IMR-90 (cell line): Measurements from ENCODE around the gene EPB41L4A. TPM values are rescaled to one million over a fixed set of nuclear protein-coding genes. Genes with fewer than 3 reads are reported as not detected.

Source experiments
- ATAC-seq: fragments of 200-7000 bp; cut with Tn5 transposase; 2 replicates; pipeline ENCODE4 v1.9.1; 2020; ENCODE audit warnings: low read depth, mild to moderate bottlenecking, moderate library complexity
- BruUV-seq: library from RNA; stranded (reverse); fragments of 400-500 nt; replicated peaks from 2 replicates; lab custom pipeline; 2021; lab: Mats Ljungman, UMichigan
- CTCF ChIA-PET: fragments of 300-600 bp; formaldehyde crosslinking; extraction: SDS; loops from one replicate; lab custom pipeline; 2021; ENCODE audit warnings: antibody characterized with exemption; lab: Yijun Ruan, JAX
- POLR2A ChIA-PET: fragments of 300-600 bp; sonication (Branson Sonifier 250); formaldehyde crosslinking; loops from one replicate; lab custom pipeline; 2022; ENCODE audit warnings: antibody characterized with exemption; ENCODE audit not compliant: unreplicated experiment; lab: Charles Lee
- DNase-seq: peaks from one replicate; pipeline ENCODE4 v3.0.0; 2013
- H2AFZ ChIP-seq: replicated peaks from 2 replicates; pipeline ENCODE3; 2013; ENCODE audit warnings: low read length, mild to moderate bottlenecking; ENCODE audit not compliant: poor library complexity
- H2AK5ac ChIP-seq: 2 replicates; pipeline ENCODE4 v1.6.1; 2013; ENCODE audit warnings: low read depth, low read length, inconsistent platforms
- H2AK9ac ChIP-seq: replicated peaks from 2 replicates; pipeline ENCODE3; 2013; ENCODE audit warnings: mild to moderate bottlenecking, low read depth, low read length, moderate library complexity; ENCODE audit not compliant: poor library complexity
- H2BK120ac ChIP-seq: 2 replicates; pipeline ENCODE4 v1.6.1; 2013; ENCODE audit warnings: low read depth, low read length, inconsistent platforms
- H2BK15ac ChIP-seq: 3 replicates; pipeline ENCODE4 v1.6.1; 2013; ENCODE audit warnings: low read depth, low read length, inconsistent platforms
- H2BK20ac ChIP-seq: 2 replicates; pipeline ENCODE4 v1.6.1; 2013; ENCODE audit warnings: low read depth, mild to moderate bottlenecking, inconsistent platforms, low read length, moderate library complexity
- H2BK5ac ChIP-seq: 2 replicates; pipeline ENCODE4 v1.6.1; 2013; ENCODE audit warnings: mild to moderate bottlenecking, low read depth, low read length, inconsistent platforms; ENCODE audit not compliant: poor library complexity, severe bottlenecking
- H3K14ac ChIP-seq: replicated peaks from 2 replicates; pipeline ENCODE4 v1.6.1; 2013; ENCODE audit warnings: low read depth, low read length, inconsistent platforms
- H3K18ac ChIP-seq: 2 replicates; pipeline ENCODE4 v1.6.1; 2013; ENCODE audit warnings: low read depth, low read length, control low read depth
- H3K23ac ChIP-seq: 2 replicates; pipeline ENCODE4 v1.6.1; 2013; ENCODE audit warnings: low read depth, low read length, inconsistent platforms
- H3K27ac ChIP-seq: 2 replicates; pipeline ENCODE4 v1.5.1; 2013; ENCODE audit warnings: mild to moderate bottlenecking, control low read depth, low read length; ENCODE audit not compliant: insufficient read depth
- H3K27me3 ChIP-seq: 2 replicates; pipeline ENCODE4 v1.6.1; 2013; ENCODE audit warnings: low read length; ENCODE audit not compliant: control insufficient read depth, insufficient read depth
- H3K36me3 ChIP-seq: 2 replicates; pipeline ENCODE4 v1.6.1; 2013; ENCODE audit warnings: low read length, mixed read lengths; ENCODE audit not compliant: control insufficient read depth, insufficient read depth
- H3K4ac ChIP-seq: 2 replicates; pipeline ENCODE4 v1.6.1; 2013; ENCODE audit warnings: low read depth, low read length, inconsistent platforms
- H3K4me1 ChIP-seq: 2 replicates; pipeline ENCODE4 v1.6.1; 2013; ENCODE audit warnings: low read length, mixed read lengths; ENCODE audit not compliant: control insufficient read depth, insufficient read depth
- H3K4me2 ChIP-seq: 2 replicates; pipeline ENCODE4 v1.6.1; 2013; ENCODE audit warnings: low read depth, mild to moderate bottlenecking, control low read depth, low read length, moderate library complexity
- H3K4me3 ChIP-seq: 2 replicates; pipeline ENCODE4 v1.5.1; 2013; ENCODE audit warnings: low read depth, mild to moderate bottlenecking, control low read depth, low read length, moderate library complexity; ENCODE audit not compliant: insufficient read depth
- H3K56ac ChIP-seq: 2 replicates; pipeline ENCODE4 v1.6.1; 2013; ENCODE audit warnings: low read length, inconsistent platforms; ENCODE audit not compliant: insufficient read depth; ENCODE audit errors: extremely low read depth
- H3K79me1 ChIP-seq, 2 experiments: 2 replicates each; pipeline ENCODE4 v1.6.1; 2013; ENCODE audit warnings: low read length in 2 of 2, inconsistent platforms in 1 of 2, low read depth in 1 of 2
- H3K9ac ChIP-seq: 2 replicates; pipeline ENCODE4 v1.6.1; 2013; ENCODE audit warnings: low read depth, low read length, control low read depth
- H3K9me1 ChIP-seq: 2 replicates; pipeline ENCODE4 v1.6.1; 2013; ENCODE audit warnings: low read length, inconsistent platforms; ENCODE audit not compliant: insufficient read depth
- H3K9me3 ChIP-seq: 2 replicates; pipeline ENCODE4 v1.6.1; 2013; ENCODE audit warnings: low read length; ENCODE audit not compliant: control insufficient read depth, insufficient read depth
- H4K20me1 ChIP-seq: 2 replicates; pipeline ENCODE4 v1.6.1; 2013; ENCODE audit warnings: low read length, inconsistent platforms; ENCODE audit not compliant: insufficient read depth
- H4K5ac ChIP-seq: 2 replicates; pipeline ENCODE4 v1.6.1; 2013; ENCODE audit warnings: mild to moderate bottlenecking, low read depth, low read length, control low read depth
- H4K8ac ChIP-seq, 2 experiments: 2 replicates each; pipeline ENCODE4 v1.6.1; 2013; ENCODE audit warnings: low read depth in 2 of 2, low read length in 2 of 2, control low read depth in 1 of 2, inconsistent platforms in 1 of 2
- H4K91ac ChIP-seq: 2 replicates; pipeline ENCODE4 v1.6.1; 2013; ENCODE audit warnings: low read depth, low read length, inconsistent platforms; ENCODE audit not compliant: insufficient read depth
- BHLHE40 ChIP-seq: fragments of 150-350 bp; IDR thresholded peaks from 2 replicates; pipeline ENCODE4 v1.6.1; 2016; ENCODE audit warnings: mild to moderate bottlenecking, low read depth, low read length
- CEBPB ChIP-seq: IDR thresholded peaks from 2 replicates; pipeline ENCODE4 v1.6.1; 2012; ENCODE audit warnings: low read depth, low read length, improper control_type of control experiment
- CHD1 ChIP-seq: IDR thresholded peaks from 2 replicates; pipeline ENCODE4 v1.6.1; 2012; ENCODE audit warnings: low read depth, low read length, improper control_type of control experiment
- CTCF ChIP-seq: conservative IDR thresholded peaks from 2 replicates; pipeline ENCODE4 v1.5.1; 2012; ENCODE audit warnings: mild to moderate bottlenecking, low read depth, low read length, improper control_type of control experiment
- MAFK ChIP-seq: IDR thresholded peaks from 2 replicates; pipeline ENCODE4 v1.6.1; 2012; ENCODE audit warnings: low read depth, low read length, improper control_type of control experiment
- POLR2A ChIP-seq: IDR thresholded peaks from 2 replicates; pipeline ENCODE4 v1.6.1; 2012; ENCODE audit warnings: mild to moderate bottlenecking, low read depth, low read length
- RAD21 ChIP-seq: IDR thresholded peaks from 2 replicates; pipeline ENCODE4 v1.6.1; 2012; ENCODE audit warnings: low read length, improper control_type of control experiment
- USF2 ChIP-seq: fragments of 150-350 bp; IDR thresholded peaks from 2 replicates; pipeline ENCODE4 v1.6.1; 2017; ENCODE audit warnings: mild to moderate bottlenecking, antibody characterized with exemption, low read length, low read depth
- WGBS, 2 experiments: methylation state at CpG; one replicate each; pipeline versions ENCODE4 v1.1.5 to v1.1.7; 2013; ENCODE audit warnings: missing lambda C conversion rate in 2 of 2; ENCODE audit not compliant: insufficient read length in 1 of 2; ENCODE audit errors: extremely low coverage in 2 of 2; 5-methylcytosine and 5-hydroxymethylcytosine counted together
- dilution Hi-C: fragments of 300-500 bp; cut with HindIII; formaldehyde crosslinking; loops from one replicate; pipeline ENCODE4 v1.14.3; 2018; ENCODE audit warnings: low sequenced_read_pairs; ENCODE audit not compliant: unreplicated experiment
- in situ Hi-C: fragments of 300-500 bp; cut with MboI; formaldehyde crosslinking; loops from 3 replicates; pipeline ENCODE4 v1.14.3; 2019; ENCODE audit warnings: low sequenced_read_pairs, inconsistent platforms, mixed read lengths
- intact Hi-C: fragments of 100-400 bp; cut with micrococcal nuclease; formaldehyde crosslinking; loops from 2 replicates; pipeline ENCODE4 v1.10.0; 2022
- polyA plus RNA-seq, 3 experiments: library from polyadenylated mRNA; depleted of rRNA; stranded (reverse); fragments of >200 nt; gene quantifications; 2 replicates each; pipeline ENCODE4 v1.2.3, GENCODE V29; 2012; ENCODE audit warnings: low replicate concordance in 1 of 3
- total RNA-seq: library from RNA; depleted of rRNA; stranded (reverse); fragments of >200 nt; gene quantifications from 2 replicates; pipeline ENCODE4 v1.2.3, GENCODE V29; 2012

The EPB41L4A gene
- total and polyA plus RNA-seq, 2 of the 4 experiments (the other 2 are of a cell fraction), result under 0.01 to 0.02 TPM

GRCh38 chr5:112349371-112349770, 69.7 kb downstream of the EPB41L4A start:
- Histone ChIP-seq H4K8ac (no peak overlapping the region), H4K20me1 (no peaks in the 10 kb centered on the region), H3K14ac (no peak overlapping the region), H3K4me2 (no peak overlapping the region), H2AK9ac (no peak overlapping the region), H2AK5ac (no peak overlapping the region), H3K9me1 (no peaks in the 10 kb centered on the region), H2BK120ac (no peak overlapping the region), H3K9me3 (no peaks in the 10 kb centered on the region), H3K4me3 (no peak overlapping the region), H3K23ac (no peak overlapping the region), H3K27ac (no peak overlapping the region), H3K27me3 (no peaks in the 10 kb centered on the region), H4K91ac (no peak overlapping the region), H3K9ac (no peak overlapping the region), H3K36me3 (no peaks in the 10 kb centered on the region), H3K4me1 (no peaks in the 10 kb centered on the region), H4K5ac (no peak overlapping the region), H3K4ac (no peak overlapping the region), H3K79me1 (no peaks in the 10 kb centered on the region), H2BK20ac (no peak overlapping the region), H3K18ac (no peak overlapping the region), H2BK5ac (no peak overlapping the region), H2AFZ (no peak overlapping the region), H3K56ac (no peak overlapping the region), H2BK15ac (no peak overlapping the region)
- DNase-seq (no peak), ATAC-seq (no peak)
- no TSS peak for BruUV-seq
- dilution Hi-C loops (no loop called here), in situ Hi-C loops (no loop called here), intact Hi-C loops (no loop called here)
- no peak for TF ChIP-seq CTCF
- no peak for TF ChIP-seq CHD1
- TF ChIP-seq CEBPB, result no peak
- TF ChIP-seq RAD21, result no peak
- no peak for TF ChIP-seq POLR2A
- TF ChIP-seq USF2, result no peak
- TF ChIP-seq BHLHE40, result no peak
- TF ChIP-seq MAFK, result no peak
- ChIA-PET POLR2A (no interaction called here), CTCF (no interaction called here)
- 8% methylated on average over 2 of the region's 3 CpGs; no CpG with 5 or more reads in 1 of the 2 experiments for WGBS, 2 experiments
